DMS114 treated with DMSO at 0.1 percent for 48 hours (cell line): ENCODE data around the gene PFKFB3.
"Not testable (repeated sequence)": the region's sequence is repeated elsewhere in the genome, so short reads cannot be mapped to it uniquely, and the experiment has no call there.

ENCODE experiments used
- DNase-seq: peaks from one replicate; lab custom pipeline; 2025; ENCODE audit not compliant: unreplicated experiment; lab: John Stamatoyannopoulos, UW

PFKFB3 gene

DNA sequence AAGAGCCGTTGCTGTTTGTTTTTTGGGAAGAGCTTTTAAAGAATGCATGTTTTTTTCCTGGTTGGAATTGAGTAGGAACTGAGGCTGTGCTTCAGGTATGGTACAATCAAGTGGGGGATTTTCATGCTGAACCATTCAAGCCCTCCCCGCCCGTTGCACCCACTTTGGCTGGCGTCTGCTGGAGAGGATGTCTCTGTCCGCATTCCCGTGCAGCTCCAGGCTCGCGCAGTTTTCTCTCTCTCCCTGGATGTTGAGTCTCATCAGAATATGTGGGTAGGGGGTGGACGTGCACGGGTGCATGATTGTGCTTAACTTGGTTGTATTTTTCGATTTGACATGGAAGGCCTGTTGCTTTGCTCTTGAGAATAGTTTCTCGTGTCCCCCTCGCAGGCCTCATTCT lies 31.6 kb downstream of the PFKFB3 start:
- DNase-seq, result no peak

DNA sequence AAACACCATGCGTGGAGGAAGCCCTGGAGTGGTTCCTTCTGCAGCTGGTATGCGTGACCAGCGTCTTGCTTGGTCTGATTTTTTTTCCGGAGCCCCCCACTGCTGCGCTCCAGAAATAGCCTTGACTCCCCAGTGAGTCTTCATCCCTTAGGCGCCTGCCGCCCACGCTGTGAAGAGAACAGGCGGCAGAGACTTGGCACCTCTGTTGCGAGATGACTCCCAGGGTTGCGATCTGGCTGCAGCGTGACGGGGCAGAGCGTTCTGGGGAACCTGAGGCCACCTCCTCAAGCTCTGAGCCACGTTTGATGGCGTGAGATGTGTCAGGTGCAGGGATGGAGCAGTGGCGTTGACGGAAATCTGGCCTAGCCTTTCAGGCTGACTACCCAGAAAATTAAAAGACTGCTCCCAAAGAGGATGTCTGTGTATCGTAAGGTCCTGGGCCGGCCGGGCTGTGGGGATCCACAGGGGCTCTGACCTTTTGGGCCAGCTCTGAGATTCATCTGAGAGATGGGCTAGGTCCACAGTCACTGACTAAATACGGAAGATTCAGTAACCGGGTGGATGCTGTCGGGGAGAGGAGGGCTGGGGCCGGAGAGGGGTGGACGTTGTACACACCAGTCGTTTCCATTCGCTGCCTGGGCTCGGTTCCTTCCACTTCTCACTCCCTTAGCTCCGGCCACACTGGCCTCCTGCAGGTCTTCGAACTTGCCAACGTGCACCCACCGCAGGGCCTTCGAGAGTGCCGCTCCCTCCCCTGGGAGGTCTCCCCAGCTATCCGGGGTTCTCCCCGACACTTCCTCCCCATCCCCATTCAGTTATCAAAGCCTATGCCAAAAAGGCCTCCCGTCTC lies 33.8 kb downstream of the PFKFB3 start:
- no peak for DNase-seq

DNA sequence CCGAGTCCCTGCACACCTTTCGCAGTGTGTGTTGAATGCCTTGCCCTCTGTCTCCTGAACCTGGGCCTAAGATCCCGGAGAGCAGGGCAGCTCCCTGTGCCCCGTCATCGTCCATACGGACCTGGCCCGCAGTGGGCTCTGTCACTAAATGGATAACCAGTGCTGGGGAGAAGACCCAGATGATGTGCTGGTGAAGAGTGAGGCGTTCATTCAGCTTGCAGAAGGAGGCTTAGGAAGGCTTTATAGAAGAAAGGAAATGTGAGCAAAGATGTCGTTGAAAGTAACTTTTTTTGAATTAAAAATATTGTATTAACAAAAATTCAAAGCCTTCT lies 34.4 kb downstream of the PFKFB3 start:
- DNase-seq, result no peak

DNA sequence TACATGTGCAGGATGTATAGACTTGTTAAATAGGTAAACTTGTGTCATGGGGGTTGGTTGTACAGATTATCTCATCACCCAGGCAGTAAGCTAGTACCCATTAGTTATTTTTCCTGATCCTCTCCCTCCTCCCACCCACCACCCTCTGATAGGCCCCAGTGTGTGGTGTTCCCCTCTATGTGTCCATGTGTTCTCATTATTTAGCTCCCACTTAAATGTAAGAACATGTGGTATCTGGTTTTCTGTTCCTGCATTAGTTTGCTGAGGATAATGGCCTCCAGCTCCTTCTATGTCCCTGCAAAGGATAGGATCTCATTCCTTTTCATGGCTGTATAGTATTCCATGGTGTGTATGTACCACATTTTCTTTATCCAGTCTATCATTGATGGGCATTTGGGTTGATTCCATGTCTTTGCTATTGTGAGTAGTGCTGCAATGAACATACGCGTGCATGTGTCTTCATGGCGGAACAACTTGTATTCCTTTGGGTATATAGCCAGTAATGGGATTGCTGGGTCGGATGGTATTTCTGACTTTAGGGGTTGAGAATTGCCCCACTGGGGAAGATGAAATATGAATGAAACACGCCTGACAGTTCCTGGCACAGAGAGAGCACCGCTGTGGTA lies 36.0 kb downstream of the PFKFB3 start:
- DNase-seq, result not testable (repeated sequence)

GRCh38 chr10:6239213-6239991 lies 36.7 kb downstream of the PFKFB3 start:
- no peak for DNase-seq

DNA sequence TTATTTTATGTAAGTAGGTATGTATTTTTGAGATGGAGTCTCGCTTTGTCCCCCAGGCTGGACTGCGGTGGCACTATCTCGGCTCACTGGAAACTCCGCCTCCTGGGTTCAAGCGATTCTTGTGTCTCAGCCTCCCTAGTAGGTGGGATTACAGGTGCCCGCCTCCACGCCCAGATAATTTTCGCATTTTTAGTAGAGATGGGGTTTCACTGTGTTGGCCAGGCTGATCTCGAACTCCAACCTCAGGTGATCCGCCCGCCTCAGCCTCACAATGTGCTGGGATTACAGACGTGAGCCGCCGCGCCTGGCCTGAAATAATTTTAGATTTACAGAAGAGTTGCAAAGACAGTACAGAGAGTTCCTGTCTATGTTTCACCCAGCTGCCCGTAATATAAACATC lies 37.5 kb downstream of the PFKFB3 start:
- no peak for DNase-seq

GRCh38 chr10:6242089-6242488 lies 39.4 kb downstream of the PFKFB3 start:
- DNase-seq, result no peak

DNA sequence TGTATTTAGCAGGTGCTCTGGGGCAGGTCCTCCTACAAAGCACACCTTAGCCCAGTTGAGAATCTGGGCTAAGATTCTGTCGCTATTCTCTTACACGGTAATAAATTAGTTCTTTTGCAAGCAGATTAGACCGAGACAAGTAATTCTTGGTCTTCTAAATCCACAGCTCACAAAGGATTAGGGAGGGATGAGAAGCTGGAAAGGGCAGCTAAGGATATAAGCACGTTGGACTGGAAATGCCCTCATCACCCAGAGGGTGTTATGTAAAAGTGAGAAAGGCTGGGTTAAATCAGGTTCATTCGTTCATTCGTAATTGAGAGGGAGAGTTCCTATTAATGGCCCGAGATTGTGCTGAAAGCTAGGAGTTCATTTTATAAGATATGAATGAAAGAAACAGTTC lies 41.8 kb downstream of the PFKFB3 start:
- DNase-seq, result no peak

DNA sequence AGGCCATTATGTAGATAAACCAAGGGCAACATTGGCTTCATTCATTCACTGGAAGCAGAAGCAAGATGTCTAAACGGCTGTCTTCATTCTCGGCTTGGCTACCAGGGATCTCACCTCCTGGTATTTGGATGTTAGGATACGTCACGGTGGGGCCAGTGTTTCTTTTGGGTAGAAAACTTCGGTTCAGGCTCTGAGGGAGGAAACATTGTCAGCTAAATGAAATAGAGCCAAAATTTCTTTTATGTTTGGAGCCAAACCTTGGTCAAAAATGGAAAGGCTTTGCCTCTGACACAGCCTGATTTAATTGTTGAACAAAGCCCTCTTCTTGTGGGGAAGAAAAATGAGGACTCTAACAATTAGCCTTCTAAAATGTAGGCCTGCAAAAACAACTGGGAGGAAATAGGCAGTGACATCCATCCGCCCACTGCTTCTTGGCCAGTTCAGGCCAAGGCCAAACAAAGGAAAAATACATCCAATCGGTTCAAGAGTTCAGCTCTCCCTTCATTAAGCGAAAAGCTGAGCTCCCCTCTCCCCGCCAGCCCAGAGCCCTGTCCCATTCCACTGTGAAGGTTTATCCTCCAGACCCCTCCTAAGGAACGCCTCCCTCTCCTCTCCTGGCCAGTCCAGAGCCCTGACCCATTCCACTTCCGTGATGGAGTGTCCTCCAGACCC lies 44.4 kb downstream of the PFKFB3 start:
- no peak for DNase-seq

- DNase-seq, result not testable (repeated sequence)
Measured at GRCh38 chr10:6248908-6249307, 46.2 kb downstream of the PFKFB3 start.

DNA sequence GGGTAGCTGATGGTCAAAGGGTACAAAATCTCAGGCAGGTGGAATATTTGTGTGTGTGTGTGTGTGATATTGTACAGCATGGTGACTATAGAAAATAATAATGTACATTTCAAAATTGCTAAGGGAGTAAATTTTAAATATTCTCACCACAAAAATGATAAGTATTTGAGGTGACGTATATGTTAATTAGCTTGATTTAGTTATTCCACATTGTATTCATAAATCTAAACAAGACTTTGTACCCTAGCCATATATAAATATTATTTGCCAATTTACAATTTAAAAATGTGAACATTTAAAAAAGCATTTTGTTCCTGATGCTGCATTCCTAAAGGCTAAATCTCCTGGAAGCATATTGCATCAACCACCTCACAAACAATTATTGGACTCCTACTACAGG lies 47.0 kb downstream of the PFKFB3 start:
- no peak for DNase-seq

DNA sequence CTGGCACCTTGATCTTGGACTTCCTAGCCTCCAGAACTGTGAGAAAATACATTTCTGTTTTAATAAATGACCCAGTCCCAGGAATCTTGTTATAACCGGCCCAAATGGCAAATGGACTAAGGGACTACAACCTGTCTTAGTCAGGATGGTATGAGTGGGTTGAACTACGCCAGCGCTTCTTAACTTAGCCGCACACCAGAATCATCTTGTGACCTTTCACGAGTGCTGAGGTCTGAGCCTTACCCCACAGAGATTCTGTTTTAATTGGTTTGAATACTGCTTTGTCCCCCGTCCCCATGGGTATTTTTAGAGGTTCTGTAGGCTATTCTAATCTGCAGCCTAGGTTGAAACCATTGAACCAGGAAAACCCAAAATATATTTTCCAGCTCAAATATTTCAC lies 48.0 kb downstream of the PFKFB3 start:
- DNase-seq, result no peak

DNA sequence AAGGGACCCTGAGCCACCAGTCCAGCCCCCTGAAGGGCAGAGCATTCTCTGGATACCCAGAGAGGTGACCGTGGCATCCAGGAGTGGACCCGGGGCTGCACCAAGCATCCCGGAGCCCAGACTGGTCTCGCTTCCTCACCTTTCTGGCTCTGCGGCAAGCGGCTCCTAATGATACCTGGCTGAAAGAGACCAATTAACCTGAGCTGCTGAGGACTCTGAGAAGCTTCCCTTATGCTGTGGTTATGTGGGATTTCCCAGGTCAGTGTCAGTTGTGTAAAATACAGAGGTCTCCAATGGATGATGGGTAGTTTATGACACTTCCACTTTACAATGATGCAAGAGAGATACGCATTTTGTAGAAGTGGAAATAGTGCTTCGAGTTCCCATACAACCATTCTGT lies 51.5 kb downstream of the PFKFB3 start:
- no peak for DNase-seq

DNA sequence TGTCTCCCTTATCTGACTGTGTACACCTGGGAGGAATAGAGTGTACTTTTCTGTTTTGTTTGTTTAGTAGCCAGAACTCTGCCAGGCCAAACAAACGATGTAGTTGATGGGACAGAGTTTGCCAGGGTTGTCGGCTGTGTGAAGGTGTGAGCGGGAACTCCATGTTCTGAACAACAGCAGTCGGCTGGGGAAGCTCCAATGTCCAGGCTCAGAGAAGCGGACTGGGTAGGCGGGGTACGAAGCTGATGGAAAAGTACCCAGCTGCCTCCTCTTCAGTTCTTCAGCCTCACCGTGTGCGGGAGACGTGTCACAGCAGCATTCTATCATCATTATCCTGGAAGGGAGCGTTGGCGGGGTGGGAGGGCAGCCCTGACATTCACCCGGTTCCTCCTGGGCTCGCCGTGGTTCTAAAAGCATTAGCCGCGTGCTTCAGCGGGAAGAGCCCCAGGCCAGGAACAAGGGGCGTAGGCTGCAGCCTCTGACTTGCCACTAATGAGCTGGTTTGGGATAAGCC lies 52.9 kb downstream of the PFKFB3 start:
- DNase-seq, result no peak

GRCh38 chr10:6256439-6256838 lies 53.7 kb downstream of the PFKFB3 start:
- DNase-seq, result no peak

DNA sequence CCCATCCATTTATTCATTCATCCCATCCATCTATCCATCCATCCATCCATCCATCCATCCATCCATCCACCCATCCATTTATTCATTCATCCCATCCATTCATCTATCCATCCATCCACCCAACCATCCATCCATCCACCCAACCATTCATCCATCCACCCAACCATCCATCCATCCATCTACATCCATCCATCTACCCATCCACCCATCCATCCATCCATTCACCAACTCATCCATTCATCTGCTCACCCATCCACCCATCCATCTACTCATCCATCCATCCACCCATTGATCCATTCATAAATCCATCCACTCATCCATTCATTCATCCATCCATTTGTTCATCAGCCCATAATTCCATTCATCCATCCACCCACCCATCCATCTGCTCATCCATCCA lies 56.4 kb downstream of the PFKFB3 start:
- DNase-seq, result no peak

GRCh38 chr10:6260843-6261242 lies 58.1 kb downstream of the PFKFB3 start:
- no peak for DNase-seq

DNA sequence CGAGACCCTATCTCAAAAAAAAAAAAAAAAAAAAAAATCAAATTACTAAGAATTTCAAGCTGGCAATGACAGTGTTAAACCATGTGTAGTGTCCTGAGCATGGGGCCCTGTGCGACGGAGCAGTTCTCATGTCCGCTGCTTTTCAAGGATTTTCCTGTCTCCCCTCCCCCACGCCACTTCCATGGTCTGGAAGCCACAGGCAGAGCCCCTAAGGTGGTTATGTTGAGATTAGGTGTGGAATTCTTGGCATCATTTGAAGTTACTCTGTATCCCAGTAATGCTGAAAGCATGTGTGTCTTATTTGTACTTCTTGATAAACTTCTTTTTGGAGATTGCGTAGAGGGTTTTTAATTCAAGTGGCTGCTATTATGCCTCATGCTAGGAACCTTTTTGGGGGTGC lies 65.2 kb downstream of the PFKFB3 start:
- no peak for DNase-seq

GRCh38 chr10:6269432-6269831 lies 66.7 kb downstream of the PFKFB3 start:
- DNase-seq, result no peak

DNA sequence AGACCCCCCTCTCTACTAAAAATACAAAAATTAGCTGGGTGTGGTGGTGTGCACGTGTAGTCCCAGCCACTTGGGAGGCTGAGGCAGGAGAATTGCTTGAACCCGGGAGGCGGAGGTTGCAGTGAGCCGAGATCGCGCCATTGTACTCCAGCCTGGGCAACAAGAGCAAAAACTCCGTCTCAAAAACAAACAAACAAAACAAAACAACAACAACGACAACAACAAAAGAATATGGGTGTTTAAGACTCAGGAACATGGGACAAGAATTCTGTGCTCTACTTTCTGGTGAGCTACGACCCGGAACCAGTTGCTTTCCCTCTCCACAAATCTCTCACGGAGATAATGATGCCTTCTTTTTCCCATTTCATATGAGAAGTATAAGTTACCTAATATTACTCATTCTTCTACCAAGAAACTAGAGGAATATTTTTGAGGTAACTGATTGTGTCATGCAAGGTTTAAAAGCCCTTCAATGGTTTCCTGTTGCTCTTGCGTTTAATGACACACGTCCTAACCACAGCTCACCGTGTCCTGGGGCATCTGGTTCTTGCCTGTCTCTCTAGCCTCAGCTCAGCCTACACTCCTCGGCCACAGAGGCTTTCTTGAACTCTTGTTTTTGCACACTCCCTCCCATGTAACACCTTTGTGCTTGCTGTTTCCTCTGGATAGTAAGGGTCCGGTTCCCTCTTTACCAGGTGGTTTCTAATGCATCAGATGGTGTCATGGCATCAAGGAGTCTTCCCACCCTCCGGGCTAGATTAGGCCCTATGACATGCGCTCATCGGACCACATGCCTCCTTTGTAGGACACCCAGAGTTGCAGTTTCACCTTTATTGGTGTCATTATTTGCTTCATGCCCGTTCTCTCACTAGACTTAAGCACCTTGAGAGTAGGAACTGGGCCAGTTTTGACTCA lies 67.5 kb downstream of the PFKFB3 start:
- DNase-seq, result no peak
